WTC11 (cell line): Measurements from ENCODE around the gene SSTR1. TPM values are rescaled to one million over a fixed set of nuclear protein-coding genes. Genes with fewer than 3 reads are reported as not detected.

Experiments
- ATAC-seq: fragments of 200-7000 bp; cut with Tn5 transposase; 2 replicates; pipeline ENCODE4 v1.10.0; 2021; ENCODE audit warnings: mild to moderate bottlenecking, moderate library complexity
- CTCF ChIA-PET: fragments of 300-600 bp; sonication (Branson Sonifier 250); formaldehyde crosslinking; loops from one replicate; lab custom pipeline; 2021; ENCODE audit warnings: antibody characterized with exemption; lab: Charles Lee
- POLR2A ChIA-PET: fragments of 350-600 bp; sonication (Branson Sonifier 250); formaldehyde crosslinking; loops from one replicate; lab custom pipeline; 2021; ENCODE audit warnings: antibody characterized with exemption; lab: Charles Lee
- DNase-seq: peaks from one replicate; pipeline ENCODE4 v3.0.0; 2021; ENCODE audit warnings: low spot score
- H3K27ac Mint-ChIP-seq: 2 replicates; pipeline ENCODE4 v1.8.0; 2021; ENCODE audit warnings: mixed read lengths
- H3K27me3 Mint-ChIP-seq: 2 replicates; pipeline ENCODE4 v1.8.0; 2021; ENCODE audit warnings: low read depth, mild to moderate bottlenecking, moderate library complexity, mixed read lengths
- H3K36me3 Mint-ChIP-seq: 2 replicates; pipeline ENCODE4 v1.8.0; 2021; ENCODE audit warnings: mixed read lengths
- H3K4me1 Mint-ChIP-seq: 2 replicates; pipeline ENCODE4 v1.8.0; 2022; ENCODE audit warnings: mixed read lengths
- H3K4me3 Mint-ChIP-seq: 2 replicates; pipeline ENCODE4 v1.8.0; 2021; ENCODE audit warnings: mild to moderate bottlenecking, moderate library complexity, mixed read lengths
- H3K9me3 Mint-ChIP-seq: 2 replicates; pipeline ENCODE4 v1.8.0; 2021; ENCODE audit warnings: mixed read lengths
- GABPB1 ChIP-seq: sonication (generic); formaldehyde crosslinking; IDR thresholded peaks from 2 replicates; pipeline ENCODE4 v1.8.1; 2023; ENCODE audit warnings: mild to moderate bottlenecking, missing genetic modification reagents
- HMGA2 ChIP-seq: fragments of 250-450 bp; sonication (Bioruptor Pico); IDR thresholded peaks from 2 replicates; pipeline ENCODE4 v1.4.0; 2021; ENCODE audit warnings: mild to moderate bottlenecking, moderate library complexity
- NFATC4 ChIP-seq: fragments of 250-450 bp; sonication (Bioruptor Pico); IDR thresholded peaks from 2 replicates; pipeline ENCODE4 v1.9.0; 2021; ENCODE audit warnings: mild to moderate bottlenecking
- PRRX2 ChIP-seq: fragments of 250-450 bp; sonication (Bioruptor Pico); IDR thresholded peaks from 2 replicates; pipeline ENCODE4 v1.8.0; 2021; ENCODE audit warnings: mild to moderate bottlenecking
- RORB ChIP-seq: fragments of 250-450 bp; sonication (Bioruptor Pico); IDR thresholded peaks from 2 replicates; pipeline ENCODE4 v1.9.0; 2021; ENCODE audit warnings: mild to moderate bottlenecking
- USF2 ChIP-seq: sonication (generic); formaldehyde crosslinking; IDR thresholded peaks from 2 replicates; pipeline ENCODE4 v1.8.1; 2023; ENCODE audit warnings: mild to moderate bottlenecking, missing genetic modification reagents, moderate library complexity
- ZNF121 ChIP-seq: sonication (generic); formaldehyde crosslinking; IDR thresholded peaks from 2 replicates; pipeline ENCODE4 v1.8.0; 2023; ENCODE audit warnings: missing genetic modification reagents
- ZNF232 ChIP-seq: sonication (generic); formaldehyde crosslinking; IDR thresholded peaks from 2 replicates; pipeline ENCODE4 v1.8.0; 2022; ENCODE audit warnings: mild to moderate bottlenecking, missing genetic modification reagents
- ZNF423 ChIP-seq: fragments of 250-450 bp; sonication (Bioruptor Pico); IDR thresholded peaks from 2 replicates; pipeline ENCODE4 v2.1.2; 2022; ENCODE audit warnings: mild to moderate bottlenecking, moderate library complexity
- ZNF512 ChIP-seq: sonication (generic); formaldehyde crosslinking; IDR thresholded peaks from 2 replicates; pipeline ENCODE4 v1.8.1; 2022; ENCODE audit warnings: missing genetic modification reagents, borderline replicate concordance
- total RNA-seq: library from RNA; stranded (reverse); gene quantifications from 3 replicates; pipeline ENCODE4 v1.2.3, GENCODE V29; 2021
- TF ChIP-seq, protein P1 (sequence below): sonication (generic); formaldehyde crosslinking; IDR thresholded peaks from 2 replicates; pipeline ENCODE4 v1.8.0; 2022; ENCODE audit warnings: mild to moderate bottlenecking, missing genetic modification reagents
- TF ChIP-seq, protein P2 (sequence below): sonication (generic); formaldehyde crosslinking; IDR thresholded peaks from 2 replicates; pipeline ENCODE4 v1.8.1; 2023; ENCODE audit warnings: mild to moderate bottlenecking, missing genetic modification reagents, moderate library complexity
- TF ChIP-seq, protein P3 (sequence below): fragments of 250-450 bp; sonication (Bioruptor Pico); IDR thresholded peaks from 2 replicates; pipeline ENCODE4 v1.8.0; 2021; ENCODE audit warnings: mild to moderate bottlenecking
- TF ChIP-seq, protein P4 (sequence below): sonication (generic); formaldehyde crosslinking; IDR thresholded peaks from 2 replicates; pipeline ENCODE4 v1.8.0; 2023; ENCODE audit warnings: mild to moderate bottlenecking, missing genetic modification reagents

SSTR1 gene
- total RNA-seq, 1 experiment from 2014 or later, result 1.7 TPM

DNA sequence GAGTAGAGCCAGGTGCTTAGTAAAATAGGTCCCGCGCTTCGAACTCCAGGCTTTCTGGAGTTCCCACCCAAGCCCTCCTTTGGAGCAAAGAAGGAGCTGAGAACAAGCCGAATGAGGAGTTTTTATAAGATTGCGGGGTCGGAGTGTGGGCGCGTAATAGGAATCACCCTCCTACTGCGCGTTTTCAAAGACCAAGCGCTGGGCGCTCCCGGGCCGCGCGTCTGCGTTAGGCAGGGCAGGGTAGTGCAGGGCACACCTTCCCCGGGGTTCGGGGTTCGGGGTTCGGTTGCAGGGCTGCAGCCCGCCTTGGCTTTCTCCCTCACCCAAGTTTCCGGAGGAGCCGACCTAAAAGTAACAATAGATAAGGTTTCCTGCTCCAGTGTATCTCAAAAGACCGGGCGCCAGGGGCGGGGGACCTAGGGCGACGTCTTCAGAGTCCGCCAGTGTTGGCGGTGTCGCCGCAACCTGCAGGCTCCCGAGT, 3.6 kb downstream of the SSTR1 start:
- H3K27ac Mint-ChIP-seq, result no peak overlapping the region
- ATAC-seq (peak; percentile 1; the same call in 1 of the 2 replicates), DNase-seq (peak; percentile 25)
- peaks cover 3% of the 10 kb centered on the region; the same call in 1 of the 2 replicates for H3K9me3 Mint-ChIP-seq
- H3K27me3 Mint-ChIP-seq, result peaks cover 98% of the 10 kb centered on the region
- H3K36me3 Mint-ChIP-seq, result no peaks in the 10 kb centered on the region
- ChIA-PET CTCF (interaction anchor here (1.5 kb wide), 1 partner anchor 44 kb away, joined by 5 read pairs; no protein-coding TSS in a partner anchor), POLR2A (no interaction called here)
- TF ChIP-seq, protein P1, sequence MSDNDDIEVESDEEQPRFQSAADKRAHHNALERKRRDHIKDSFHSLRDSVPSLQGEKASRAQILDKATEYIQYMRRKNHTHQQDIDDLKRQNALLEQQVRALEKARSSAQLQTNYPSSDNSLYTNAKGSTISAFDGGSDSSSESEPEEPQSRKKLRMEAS (CRISPR knock-in tag), result no peak
- peak; percentile 95 for TF ChIP-seq ZNF121 (CRISPR knock-in tag)
- peak overlapping the region; percentile 76 for H3K4me3 Mint-ChIP-seq
- peaks cover 48% of the 10 kb centered on the region for H3K4me1 Mint-ChIP-seq

GRCh38 chr14:38212111-38212510, 4.4 kb downstream of the SSTR1 start:
- TF ChIP-seq NFATC4 (CRISPR knock-in tag), result no peak
- TF ChIP-seq, protein P1 (CRISPR knock-in tag), result no peak
- TF ChIP-seq, protein P2, sequence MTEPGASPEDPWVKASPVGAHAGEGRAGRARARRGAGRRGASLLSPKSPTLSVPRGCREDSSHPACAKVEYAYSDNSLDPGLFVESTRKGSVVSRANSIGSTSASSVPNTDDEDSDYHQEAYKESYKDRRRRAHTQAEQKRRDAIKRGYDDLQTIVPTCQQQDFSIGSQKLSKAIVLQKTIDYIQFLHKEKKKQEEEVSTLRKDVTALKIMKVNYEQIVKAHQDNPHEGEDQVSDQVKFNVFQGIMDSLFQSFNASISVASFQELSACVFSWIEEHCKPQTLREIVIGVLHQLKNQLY (CRISPR knock-in tag), result no peak
- TF ChIP-seq RORB (CRISPR knock-in tag), result no peak
- no peak for TF ChIP-seq HMGA2
- TF ChIP-seq, protein P3, sequence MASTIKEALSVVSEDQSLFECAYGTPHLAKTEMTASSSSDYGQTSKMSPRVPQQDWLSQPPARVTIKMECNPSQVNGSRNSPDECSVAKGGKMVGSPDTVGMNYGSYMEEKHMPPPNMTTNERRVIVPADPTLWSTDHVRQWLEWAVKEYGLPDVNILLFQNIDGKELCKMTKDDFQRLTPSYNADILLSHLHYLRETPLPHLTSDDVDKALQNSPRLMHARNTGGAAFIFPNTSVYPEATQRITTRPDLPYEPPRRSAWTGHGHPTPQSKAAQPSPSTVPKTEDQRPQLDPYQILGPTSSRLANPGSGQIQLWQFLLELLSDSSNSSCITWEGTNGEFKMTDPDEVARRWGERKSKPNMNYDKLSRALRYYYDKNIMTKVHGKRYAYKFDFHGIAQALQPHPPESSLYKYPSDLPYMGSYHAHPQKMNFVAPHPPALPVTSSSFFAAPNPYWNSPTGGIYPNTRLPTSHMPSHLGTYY (CRISPR knock-in tag), result no peak
- TF ChIP-seq, protein P4, sequence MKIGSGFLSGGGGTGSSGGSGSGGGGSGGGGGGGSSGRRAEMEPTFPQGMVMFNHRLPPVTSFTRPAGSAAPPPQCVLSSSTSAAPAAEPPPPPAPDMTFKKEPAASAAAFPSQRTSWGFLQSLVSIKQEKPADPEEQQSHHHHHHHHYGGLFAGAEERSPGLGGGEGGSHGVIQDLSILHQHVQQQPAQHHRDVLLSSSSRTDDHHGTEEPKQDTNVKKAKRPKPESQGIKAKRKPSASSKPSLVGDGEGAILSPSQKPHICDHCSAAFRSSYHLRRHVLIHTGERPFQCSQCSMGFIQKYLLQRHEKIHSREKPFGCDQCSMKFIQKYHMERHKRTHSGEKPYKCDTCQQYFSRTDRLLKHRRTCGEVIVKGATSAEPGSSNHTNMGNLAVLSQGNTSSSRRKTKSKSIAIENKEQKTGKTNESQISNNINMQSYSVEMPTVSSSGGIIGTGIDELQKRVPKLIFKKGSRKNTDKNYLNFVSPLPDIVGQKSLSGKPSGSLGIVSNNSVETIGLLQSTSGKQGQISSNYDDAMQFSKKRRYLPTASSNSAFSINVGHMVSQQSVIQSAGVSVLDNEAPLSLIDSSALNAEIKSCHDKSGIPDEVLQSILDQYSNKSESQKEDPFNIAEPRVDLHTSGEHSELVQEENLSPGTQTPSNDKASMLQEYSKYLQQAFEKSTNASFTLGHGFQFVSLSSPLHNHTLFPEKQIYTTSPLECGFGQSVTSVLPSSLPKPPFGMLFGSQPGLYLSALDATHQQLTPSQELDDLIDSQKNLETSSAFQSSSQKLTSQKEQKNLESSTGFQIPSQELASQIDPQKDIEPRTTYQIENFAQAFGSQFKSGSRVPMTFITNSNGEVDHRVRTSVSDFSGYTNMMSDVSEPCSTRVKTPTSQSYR (CRISPR knock-in tag), result no peak
- no peak for TF ChIP-seq ZNF512
- TF ChIP-seq GABPB1 (CRISPR knock-in tag), result no peak
- no peak for TF ChIP-seq ZNF423 (CRISPR knock-in tag)
- TF ChIP-seq PRRX2 (CRISPR knock-in tag), result no peak
- TF ChIP-seq ZNF232, result no peak
- ChIA-PET POLR2A (no interaction called here), CTCF (no interaction called here)
- peak overlapping the region; percentile 54 for H3K4me3 Mint-ChIP-seq
- peaks cover 44% of the 10 kb centered on the region for H3K4me1 Mint-ChIP-seq
- peaks cover 98% of the 10 kb centered on the region for H3K27me3 Mint-ChIP-seq
- H3K36me3 Mint-ChIP-seq, result no peaks in the 10 kb centered on the region
- no peaks in the 10 kb centered on the region for H3K9me3 Mint-ChIP-seq
- ATAC-seq (no peak), DNase-seq (no peak)
- no peak overlapping the region for H3K27ac Mint-ChIP-seq

DNA sequence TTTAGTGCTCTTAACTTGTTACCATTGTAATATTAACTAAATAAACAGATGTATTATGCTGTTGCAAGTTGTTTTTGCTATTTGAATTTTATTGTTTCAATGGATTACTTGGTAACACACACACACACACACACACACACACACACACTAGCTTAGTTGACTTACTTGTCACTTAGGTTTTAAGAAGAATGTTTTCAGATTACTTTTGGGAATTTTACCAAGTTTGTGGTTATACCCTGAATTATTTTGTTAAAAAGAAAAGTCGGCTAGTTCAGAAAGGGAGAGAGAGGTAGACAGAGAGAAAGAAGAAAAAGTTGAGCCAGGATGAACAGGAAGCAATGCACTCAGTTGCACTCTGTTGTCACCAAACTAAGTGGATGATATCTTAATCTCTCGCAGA, 5.3 kb downstream of the SSTR1 start:
- Mint-ChIP-seq H3K27me3 (peaks cover 98% of the 10 kb centered on the region), H3K4me1 (peaks cover 43% of the 10 kb centered on the region), H3K9me3 (no peaks in the 10 kb centered on the region), H3K27ac (no peak overlapping the region), H3K4me3 (no peak overlapping the region), H3K36me3 (no peaks in the 10 kb centered on the region)
- no peak for DNase-seq
- TF ChIP-seq USF2, result no peak
- CTCF ChIA-PET, result no interaction called here
- no peak for ATAC-seq
- POLR2A ChIA-PET, result no interaction called here
